Measurements from ENCODE around the gene TRIP13. TPM values are rescaled to one million over a fixed set of nuclear protein-coding genes. Genes with fewer than 3 reads are reported as not detected.
"Not testable (repeated sequence)": the region's sequence is repeated elsewhere in the genome, so short reads cannot be mapped to it uniquely, and the experiment has no call there.

Gene TRIP13
- total RNA-seq, 1 donor from 2014 or later, result 18.2 TPM

- no peak for TF ChIP-seq CTCF (conservative IDR thresholded peaks at IDR 0.05)
- no peak for DNase-seq (ENCODE audit: extremely low spot score, unreplicated experiment)
- Mint-ChIP-seq H3K4me3 (no peak overlapping the region), H3K27me3 (no peaks in the 10 kb centered on the region), H3K27ac (no peak overlapping the region), H3K4me1 (ENCODE audit: unreplicated experiment) (no peaks in the 10 kb centered on the region), H3K36me3 (peaks cover 4% of the 10 kb centered on the region), H3K9me3 (no peaks in the 10 kb centered on the region)
These were observed 21.9 kb downstream of the TRIP13 start for GRCh38 chr5:914612-915011.

- H3K27me3 Mint-ChIP-seq; H3K9me3 Mint-ChIP-seq; H3K27ac Mint-ChIP-seq; H3K4me1 Mint-ChIP-seq (ENCODE audit: unreplicated experiment); H3K36me3 Mint-ChIP-seq; H3K4me3 Mint-ChIP-seq: not testable (repeated sequence)
- DNase-seq (ENCODE audit: extremely low spot score, unreplicated experiment), result peak; percentile 42
These were observed 22.7 kb downstream of the TRIP13 start for GRCh38 chr5:915346-915745.

- peak; percentile 58 for DNase-seq (ENCODE audit: extremely low spot score, unreplicated experiment)
- Mint-ChIP-seq H3K27ac (no peak overlapping the region), H3K4me3 (no peak overlapping the region), H3K4me1 (ENCODE audit: unreplicated experiment) (no peaks in the 10 kb centered on the region), H3K27me3 (no peaks in the 10 kb centered on the region), H3K36me3 (peaks cover 4% of the 10 kb centered on the region), H3K9me3 (no peaks in the 10 kb centered on the region)
- no peak for TF ChIP-seq CTCF (conservative IDR thresholded peaks at IDR 0.05)
These were observed 23.3 kb downstream of the TRIP13 start for GRCh38 chr5:915946-916345.

GRCh38 chr5:916441-917293 is 24.0 kb downstream of the TRIP13 start:
- Mint-ChIP-seq H3K4me3 (no peak overlapping the region), H3K27ac (no peak overlapping the region), H3K27me3 (no peaks in the 10 kb centered on the region), H3K4me1 (ENCODE audit: unreplicated experiment) (no peaks in the 10 kb centered on the region), H3K9me3 (no peaks in the 10 kb centered on the region), H3K36me3 (peaks cover 4% of the 10 kb centered on the region)
- DNase-seq (ENCODE audit: extremely low spot score, unreplicated experiment), result peak; percentile 47
- TF ChIP-seq CTCF (conservative IDR thresholded peaks at IDR 0.05), result no peak

- not testable (repeated sequence) for H3K36me3 Mint-ChIP-seq; DNase-seq (ENCODE audit: extremely low spot score, unreplicated experiment); H3K4me3 Mint-ChIP-seq; H3K9me3 Mint-ChIP-seq; H3K27me3 Mint-ChIP-seq; H3K27ac Mint-ChIP-seq; H3K4me1 Mint-ChIP-seq (ENCODE audit: unreplicated experiment)
These were observed 26.0 kb downstream of the TRIP13 start for GRCh38 chr5:918717-919116.

GRCh38 chr5:919356-920000 is 26.8 kb downstream of the TRIP13 start:
- no peak for TF ChIP-seq CTCF (conservative IDR thresholded peaks at IDR 0.05)
- Mint-ChIP-seq H3K36me3 (peaks cover 4% of the 10 kb centered on the region), H3K27me3 (peaks cover 9% of the 10 kb centered on the region), H3K9me3 (no peaks in the 10 kb centered on the region), H3K4me1 (ENCODE audit: unreplicated experiment) (no peaks in the 10 kb centered on the region), H3K27ac (no peak overlapping the region), H3K4me3 (no peak overlapping the region)
- peak; percentile 36 for DNase-seq (ENCODE audit: extremely low spot score, unreplicated experiment)
